ENCODE measurements around the gene PEX10.

The PEX10 gene

DNA sequence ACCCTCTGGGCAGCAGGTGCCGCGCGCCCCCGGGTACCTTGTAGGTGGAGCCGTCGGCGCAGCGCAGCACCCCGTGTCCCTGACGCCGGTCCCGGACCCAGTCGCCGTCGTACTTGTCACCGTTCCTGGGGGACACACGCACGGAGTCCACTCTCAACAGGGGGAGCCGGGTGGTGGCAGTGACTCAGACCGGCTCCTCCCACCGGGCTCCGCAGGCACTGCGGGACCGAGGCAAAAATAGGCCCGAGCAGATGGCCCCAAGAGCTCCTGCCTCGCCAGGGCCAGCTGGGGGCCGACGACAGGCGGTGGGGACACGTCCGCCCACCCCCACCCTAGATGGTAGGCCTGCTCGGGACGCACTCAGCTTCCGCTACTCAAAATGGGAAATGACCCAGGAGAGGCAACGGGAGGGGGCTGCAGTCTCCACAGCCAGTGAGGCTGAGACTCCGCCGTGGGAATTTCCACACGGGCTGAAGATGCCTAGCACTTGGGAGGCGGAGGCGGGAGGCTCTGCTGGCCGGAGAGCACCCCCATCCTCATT is 27.4 kb downstream of the PEX10 start:
- DNase-seq = no peak

DNA sequence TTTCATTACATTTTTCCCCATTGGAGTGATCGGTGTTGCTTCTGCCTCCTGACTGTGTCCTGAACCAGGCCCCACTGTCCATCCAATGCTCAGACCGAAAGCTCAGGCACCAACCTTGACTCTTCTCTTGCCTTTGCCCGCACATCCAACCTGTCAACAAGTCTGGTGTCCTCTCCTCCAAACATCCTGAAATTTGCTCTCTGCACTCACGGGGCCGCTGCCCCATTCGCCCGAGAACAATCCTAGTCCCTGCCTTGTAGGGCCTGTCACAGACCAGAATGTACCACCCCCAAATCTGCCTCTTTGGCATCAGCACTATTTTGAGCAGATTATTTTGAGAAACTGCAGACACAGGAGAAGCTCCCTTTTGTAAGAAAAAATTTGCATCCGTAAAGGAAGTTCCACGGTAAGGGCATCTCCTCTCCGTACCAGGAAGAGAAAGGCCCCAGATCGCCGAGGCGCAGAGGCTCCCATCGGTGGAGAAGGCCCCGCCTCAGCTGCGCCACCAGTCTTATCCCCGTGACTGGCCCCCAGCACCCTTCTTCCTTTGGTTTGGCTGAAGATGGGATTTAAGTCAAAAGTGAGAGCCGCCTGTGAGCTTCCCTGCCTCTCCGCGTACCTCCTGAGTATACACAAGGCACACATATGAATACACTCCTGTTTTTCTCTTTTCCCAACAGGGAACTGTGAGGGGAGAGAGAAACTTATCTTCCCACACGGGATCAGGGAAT is 28.1 kb downstream of the PEX10 start:
- DNase-seq = no peak

DNA sequence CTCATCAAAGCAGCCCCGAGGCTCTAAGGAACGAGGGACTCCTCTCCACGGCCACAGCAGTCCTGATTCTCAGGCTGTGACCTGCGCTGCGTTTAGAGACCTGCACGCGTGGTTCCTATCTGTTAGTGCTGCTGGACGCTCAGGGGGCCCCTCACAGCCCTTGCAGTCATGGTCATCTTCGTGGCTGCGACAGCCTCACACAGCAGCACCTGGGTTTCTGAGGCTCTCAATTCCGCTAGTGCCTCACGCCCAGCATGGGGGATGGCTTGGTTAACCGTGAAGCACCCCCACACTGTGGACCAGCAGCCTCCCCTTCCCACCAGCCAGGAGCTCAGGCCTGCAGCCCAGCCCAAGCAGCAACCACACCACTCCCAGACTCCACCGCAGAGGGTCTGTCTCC is 28.8 kb downstream of the PEX10 start:
- no peak for DNase-seq

DNA sequence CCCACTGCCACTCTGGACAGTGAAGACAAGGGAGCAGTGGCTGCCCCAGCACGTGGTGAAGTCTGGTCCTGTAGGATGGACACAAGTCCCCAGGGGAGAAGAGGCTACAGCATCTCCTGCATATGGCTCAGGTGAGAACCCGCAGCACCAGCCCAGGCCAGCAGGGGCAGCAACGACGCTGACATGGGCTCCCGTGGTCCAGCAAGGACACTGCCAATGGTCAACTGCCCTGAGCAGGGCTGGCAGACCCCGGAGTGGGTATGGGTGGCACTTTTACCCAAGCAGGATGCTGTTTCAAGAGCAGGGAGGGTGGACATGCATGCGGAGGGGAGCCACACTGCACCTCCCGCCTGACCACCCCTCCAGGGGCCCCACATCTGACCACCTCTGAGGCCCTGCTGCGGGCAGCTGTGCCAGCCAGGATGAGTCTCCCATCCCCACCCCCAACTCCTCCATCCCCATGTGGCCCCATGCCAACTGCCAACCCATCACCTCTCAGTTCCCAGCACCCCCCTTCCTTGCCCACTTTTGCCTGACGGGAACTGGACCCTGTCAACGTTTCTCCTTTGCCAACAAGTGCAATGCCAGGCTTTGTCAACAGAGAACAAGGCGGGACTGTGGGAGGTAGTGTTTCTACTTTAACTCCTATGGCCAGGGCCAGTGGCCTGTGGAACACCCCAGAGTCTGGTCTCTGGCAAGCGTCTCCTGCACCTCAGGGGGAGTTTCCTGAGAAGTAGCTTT is 29.6 kb downstream of the PEX10 start:
- DNase-seq = peak; percentile 42

DNA sequence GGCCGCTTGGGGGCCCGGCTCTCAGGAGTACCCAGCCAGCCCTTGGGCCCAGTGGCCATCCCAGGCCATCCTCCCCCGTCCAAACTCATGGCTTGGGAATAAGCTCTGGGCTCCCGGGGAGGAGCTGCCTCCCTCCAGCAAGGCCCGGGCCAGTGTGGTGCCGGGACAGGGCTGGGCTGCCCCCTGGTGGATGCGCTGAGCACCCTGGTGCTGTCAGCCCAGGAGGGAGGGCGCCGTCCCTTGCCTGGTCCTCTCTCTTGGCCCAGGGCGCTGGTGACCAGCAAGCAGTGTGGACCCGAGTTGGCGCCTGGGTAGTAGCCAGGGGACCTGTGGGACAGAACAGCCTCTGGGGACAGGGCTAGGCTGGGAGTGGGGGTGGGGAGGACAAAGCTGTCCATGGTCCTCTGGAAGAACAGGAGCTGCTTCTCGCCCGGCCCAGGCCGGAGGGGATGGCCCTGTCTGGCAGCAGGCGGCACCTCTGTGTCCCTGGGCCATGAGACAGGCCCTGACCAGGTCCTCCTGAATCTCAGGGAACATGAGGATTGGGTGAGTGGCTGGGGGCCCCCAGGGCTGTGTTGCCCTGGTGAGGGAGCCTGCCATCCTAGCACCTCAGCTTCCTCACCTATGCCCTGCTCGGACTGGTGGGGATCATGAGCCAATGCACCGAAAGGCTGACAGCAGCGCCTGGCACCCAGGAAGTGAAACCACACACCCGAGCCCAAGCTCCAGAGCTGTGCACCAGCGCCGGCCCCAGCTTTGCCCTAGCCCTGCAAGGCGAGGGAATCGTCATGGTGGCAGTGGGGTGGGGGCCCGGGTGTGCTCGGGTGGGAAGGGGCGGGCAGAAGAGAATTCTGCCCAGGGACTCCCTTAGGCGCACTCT is 30.4 kb downstream of the PEX10 start:
- peak; percentile 84 for DNase-seq

DNA sequence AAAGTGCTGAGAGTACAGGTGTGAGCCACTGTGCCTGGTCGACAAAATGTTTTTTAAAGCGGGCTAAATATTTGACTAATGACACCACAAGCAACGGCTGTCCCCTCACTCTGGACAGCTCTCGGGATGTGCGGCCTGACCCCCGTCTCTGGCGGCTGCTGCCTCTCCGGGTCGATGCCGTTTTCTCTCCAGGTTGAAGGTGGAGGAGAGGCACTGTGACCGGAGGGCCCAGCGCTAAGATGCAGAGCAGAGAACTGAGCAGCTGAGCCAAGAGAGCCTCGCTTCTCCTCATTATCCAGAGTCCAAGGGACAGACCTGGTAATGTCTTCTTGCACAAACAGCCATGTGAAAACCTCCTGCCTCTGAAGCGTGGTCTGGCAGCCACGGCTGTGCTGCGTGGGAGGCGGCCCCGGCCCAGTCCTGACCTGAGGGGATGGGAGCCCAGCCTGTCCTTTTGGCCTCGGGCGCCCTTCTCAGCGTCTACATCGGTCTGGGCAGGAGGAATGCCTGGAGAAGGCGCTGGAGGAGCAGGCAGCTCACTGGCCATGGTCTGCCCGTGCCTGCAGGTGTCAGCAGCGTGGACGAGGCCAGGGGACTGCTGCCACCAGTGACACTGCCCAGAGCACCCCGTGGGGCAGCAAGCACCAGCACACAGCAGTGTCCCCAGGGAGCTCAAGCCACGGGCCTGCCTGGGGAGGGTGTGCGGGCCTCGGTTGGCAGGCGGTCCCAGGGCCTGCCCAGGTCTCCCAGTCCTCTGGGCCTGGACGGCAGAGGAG is 31.4 kb downstream of the PEX10 start:
- no peak for DNase-seq

DNA sequence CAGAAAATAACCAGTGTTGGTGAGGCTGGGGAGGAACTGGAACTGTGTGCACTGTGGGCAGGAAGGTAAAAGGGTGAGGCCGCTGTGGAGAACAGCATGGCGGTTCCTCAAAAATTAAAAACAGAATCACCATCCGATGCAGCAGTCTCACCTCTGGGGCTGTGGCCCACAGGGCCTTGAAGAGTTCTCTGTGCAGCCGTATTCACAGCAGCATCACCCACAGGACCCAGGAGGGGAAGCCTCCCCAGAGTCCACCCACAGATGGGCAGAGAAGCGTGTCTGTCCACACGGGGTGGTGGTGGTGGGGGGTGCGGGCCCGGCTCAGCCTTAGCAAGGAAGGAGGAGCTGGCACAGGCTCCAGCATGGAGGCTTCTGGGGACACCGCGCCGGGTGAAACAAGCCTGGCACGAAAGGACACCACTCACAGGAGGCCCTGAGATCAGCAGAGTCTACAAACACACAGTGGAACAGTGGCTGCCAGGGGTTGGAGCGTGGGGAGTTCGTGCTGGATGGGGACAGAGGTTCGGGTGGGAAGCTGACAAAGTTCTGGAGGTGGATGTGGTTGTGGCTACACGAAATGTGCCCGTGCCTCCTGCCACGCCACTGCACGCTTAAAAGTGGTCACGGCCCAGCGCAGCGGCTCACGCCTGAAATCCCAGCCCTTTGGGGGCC is 32.5 kb downstream of the PEX10 start:
- DNase-seq = no peak

DNA sequence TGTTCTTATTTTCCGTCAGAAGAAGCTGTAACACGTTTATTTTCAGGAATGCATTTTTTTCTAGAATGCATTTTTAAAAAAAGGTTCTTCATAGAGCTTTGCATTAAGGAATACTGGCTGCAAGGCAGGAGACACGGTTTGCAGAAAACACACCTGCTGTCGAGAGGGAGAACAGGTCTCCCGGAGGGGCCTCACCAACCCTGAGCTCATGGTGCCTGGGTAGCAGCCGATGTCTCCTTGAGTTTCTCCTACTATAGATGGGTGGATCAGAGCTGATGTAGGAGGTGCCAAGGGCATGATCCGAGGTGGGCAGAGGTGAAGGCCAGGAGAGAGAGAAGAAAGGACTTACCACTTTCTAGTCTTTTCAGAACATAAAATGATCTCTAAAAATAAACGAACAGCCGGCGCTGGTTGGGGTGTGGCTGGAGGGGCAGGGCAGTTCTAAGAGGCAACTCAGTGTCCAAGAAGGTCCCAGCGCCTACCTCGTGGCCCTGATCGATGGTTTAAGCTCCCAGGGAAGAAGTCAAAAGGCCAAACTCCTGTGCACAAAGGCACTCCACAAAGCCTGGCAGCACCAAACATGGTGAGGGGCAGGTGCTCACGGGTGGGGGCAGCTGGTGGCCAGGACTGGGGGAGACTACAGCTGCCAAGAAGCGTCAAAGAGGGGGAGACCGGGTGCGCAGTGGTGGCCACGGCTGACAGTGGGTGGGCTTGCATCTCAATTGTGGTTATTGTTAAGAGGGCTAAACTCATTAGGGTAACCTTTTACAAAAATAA is 33.2 kb downstream of the PEX10 start:
- no peak for DNase-seq

DNA sequence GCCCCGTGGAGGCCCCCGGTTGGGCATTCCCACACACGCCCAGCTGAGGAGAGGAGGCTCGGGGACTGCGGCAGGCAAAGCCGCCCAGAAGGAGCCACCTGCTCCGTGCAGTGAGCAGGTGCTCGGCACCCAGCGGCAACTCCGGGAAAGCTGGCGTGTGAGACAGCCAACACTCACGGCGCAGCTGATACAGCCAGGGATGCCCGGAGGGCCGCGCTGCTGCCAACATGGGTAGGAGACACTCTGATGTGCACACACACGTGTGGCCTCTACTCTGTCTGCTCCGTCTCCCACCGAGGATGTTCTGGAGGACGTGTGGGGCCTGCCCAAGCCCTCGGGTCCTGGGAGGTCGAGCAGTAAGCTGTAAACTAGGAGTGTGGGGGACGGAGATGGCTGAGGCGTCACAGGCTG is 33.9 kb downstream of the PEX10 start:
- no peak for DNase-seq

DNA sequence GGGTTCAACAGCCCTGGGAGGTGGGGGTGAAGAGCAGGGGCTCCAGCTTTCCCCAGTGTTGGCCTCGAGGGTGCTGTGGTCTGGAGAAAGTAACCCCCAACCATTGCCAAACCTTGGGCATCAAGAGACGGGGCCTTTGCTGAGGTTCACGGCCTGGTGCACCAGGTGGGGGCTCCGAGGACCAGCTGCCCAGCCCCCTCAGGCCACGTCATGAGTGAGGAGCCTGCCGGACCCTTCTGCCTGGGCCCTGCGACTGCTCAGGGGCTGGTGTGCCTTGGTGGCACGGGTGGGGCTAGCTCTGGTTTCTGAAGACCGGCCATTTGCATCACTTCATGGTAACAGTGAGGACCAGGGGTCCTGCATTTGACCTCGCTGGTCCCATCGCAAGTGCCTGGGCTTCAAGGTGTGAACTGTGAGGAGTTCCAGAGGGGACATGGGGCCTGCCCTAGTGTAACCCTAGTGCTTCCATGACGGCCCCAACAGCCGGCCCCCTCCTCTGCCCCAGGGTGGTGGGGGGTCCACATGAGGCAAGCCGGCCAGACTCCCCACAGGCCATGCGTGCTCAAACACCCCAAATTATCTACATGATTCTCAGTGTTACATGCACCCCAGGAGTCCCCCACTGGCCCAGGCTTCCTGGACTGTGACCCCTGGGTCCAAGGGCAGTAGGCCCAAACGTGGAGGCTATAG is 34.5 kb downstream of the PEX10 start:
- no peak for DNase-seq

DNA sequence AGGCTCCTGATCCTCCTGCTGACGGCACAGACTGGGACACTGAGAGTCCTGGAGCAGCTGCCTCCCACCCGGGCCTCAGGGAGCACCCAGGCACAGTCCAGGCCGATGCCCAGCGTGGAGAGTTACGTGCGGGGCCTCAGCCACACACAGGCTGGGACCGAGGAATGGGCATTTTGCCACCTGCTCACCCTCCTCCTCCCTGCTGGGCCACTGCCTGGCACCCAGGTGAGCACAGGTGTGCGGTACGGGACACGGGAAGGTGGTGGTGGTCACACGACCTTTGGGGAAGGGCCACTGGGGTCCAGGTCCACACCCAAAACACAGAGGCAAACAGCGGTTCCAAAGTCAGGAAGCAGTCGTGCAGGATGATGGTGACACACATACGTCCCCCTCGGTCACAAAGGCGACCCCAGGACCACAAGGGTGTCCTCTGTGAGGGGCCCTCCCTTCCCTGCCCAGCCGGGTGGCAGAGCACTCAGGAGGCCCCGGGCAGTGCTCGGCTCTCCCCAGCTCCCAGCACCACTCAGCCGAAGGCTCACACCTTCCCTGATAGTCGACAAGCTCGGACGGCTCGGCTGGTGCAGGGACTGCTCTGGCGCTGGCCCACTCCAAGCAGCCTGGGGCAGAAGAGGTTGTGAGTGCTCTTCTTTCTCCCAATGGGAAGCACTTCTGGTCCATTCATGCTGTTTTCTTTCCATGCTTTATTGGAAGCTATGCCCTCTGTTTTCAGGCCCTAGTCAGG is 35.3 kb downstream of the PEX10 start:
- no peak for DNase-seq

DNA sequence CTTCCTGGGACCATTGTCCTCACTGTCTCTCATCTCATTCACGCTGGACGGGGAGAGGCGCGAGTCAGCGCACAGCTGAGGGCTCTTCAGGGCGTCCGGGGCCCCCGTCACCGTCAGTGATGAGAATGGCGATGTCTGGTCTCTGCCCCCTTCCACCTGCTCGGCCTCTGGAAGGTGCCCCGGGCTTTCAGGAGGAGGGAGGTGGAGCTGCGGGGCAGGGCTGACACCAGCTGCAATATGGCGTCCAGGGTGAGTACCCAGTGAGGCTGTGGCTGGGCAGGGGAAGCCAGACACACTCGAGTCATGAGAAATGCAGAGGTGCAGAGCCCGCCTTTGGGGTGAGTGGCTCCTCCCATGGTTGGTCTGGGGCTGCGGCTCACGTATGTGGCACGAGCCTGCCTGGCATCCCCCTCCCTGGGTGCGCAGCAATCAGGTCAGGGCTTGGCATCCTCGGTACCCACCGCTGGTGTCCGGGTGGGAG is 36.1 kb downstream of the PEX10 start:
- no peak for DNase-seq

DNA sequence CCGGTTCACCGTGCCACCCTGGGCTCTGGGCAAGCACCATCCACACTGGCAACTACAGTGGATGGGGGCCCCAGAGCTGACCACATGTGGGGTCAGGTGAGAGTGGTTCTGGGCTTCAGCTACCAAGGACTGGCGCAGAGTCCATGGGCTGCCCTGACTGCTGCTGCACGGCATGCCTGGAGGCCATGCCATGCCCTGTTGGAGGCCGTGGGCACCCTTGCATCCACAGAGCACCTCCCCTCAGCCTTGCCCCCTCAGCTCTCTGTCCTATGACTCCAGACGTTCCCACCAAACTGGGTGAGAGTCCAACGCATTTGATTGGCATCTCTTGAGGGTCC is 36.5 kb downstream of the PEX10 start:
- no peak for DNase-seq

DNA sequence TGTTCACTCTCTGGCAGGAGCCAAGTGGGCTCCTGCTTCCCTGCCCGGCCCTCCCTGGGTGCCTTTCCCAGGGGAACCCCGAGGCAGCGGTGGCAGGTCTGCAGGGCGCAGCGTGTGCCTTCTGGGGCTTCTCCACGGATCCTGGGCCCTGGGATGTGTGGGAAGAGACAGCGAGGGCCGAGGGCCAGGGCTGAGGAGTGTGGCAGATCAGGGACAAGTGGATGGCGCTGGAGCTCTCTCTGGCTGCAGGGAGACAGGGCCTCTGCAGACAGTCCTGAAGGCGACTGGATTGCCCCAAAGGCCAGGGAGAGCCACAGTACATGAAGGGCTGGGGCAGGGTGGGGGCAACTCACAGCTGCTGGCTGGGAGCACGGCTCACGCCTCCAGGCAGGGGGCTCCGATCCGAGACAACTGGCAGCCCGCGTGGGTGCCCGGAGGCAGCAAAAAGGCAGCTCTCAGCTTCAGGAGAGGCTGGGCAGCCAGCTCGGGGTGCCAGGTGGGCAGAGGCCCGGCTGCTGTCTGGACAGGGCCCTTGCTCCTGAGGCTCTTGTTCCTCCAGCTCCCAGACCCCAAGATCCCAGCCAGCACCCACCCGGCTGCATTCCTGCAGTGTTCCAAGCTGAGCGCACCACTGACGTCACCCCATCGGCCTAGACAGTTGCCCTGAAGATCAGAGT is 37.0 kb downstream of the PEX10 start:
- DNase-seq = no peak

DNA sequence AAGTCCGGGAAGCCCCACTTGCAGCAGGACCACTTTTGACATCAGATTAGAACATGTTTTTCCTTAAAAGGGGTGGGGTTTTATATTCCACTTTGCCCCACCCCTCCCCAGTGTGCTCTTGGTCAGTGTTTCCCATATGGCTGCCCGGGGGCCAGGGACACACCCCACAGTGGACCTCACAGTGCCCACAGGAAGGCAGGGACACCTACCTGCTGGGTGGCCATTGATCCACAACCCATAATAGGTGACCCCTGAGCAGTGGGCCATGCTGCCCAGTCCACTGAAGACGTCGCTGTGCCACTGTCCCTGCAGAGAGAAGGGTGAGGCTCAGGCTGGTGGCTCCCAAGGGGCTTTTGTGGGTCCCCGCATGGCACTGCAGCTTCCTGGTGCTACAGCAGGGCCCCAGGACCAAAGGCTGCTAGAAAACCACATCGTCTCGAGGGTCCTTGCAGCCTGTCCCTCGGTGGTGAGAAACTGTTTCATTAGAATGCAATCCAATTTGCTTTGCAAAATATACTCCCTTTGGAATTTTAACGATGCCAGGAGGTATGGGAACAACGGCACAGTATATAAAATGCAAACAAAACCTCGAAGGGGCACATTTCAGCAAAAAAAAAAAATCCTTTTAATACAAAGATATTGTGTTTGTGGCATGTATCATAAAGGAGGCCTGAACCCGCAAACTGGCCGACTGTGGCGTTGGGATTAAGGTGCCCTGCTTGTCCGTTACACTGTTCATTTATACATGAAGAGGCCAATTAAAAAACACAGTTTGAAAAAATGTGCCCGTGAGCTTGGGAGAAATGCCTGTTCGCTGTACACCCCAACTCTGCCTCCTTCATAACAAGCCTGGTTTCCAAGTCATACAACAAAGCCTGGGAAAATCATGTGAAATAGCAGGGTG is 37.9 kb downstream of the PEX10 start:
- DNase-seq = no peak

DNA sequence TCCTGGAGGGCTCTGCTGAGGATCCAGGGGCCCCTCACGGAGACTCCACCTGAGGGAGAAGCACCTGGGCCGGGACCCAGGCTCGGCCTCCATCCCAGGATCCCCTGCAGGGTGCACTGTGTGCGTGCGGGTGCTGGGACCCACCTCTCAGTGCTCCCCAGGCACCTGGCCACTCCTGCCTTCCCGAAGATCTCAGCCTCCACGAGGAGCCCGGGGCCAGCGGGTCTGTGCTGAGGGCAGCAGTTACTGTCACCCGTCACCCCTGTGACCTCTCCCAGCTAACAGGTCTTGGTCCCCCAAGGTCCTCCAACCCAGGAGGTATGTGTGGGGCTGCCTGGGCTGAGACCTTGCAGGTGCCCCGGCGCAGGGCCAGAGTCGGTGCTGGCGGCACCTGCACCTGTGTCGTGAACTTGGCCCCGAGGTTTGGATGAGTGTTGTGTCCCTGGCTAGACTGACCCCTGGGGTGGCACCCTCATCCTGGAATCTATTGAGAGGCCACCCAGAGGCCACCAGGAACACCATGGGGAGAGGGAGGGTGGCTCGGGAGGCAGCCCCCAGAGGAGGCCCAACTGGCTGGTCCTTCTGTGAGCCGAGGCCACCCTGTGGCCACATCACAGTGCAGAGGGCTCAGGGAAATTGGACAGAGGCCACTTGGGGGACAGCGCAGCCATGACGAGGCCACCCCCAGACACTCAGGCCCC is 38.7 kb downstream of the PEX10 start:
- no peak for DNase-seq

Measured in hematopoietic multipotent progenitor cell treated with erythropoietin and hydrocortisone succinate and interleukin-3 and kit ligand, for 4 days (in vitro differentiated cells).